ENCODE results near the gene PDZD2. TPM values are rescaled to one million over a fixed set of nuclear protein-coding genes. Genes with fewer than 3 reads are reported as not detected.
"Not testable (repeated sequence)": the region's sequence is repeated elsewhere in the genome, so short reads cannot be mapped to it uniquely, and the experiment has no call there.

PDZD2 gene
- polyA plus RNA-seq, 3 donors from 2014 or later: 0.37 TPM; not detected in 2

DNA sequence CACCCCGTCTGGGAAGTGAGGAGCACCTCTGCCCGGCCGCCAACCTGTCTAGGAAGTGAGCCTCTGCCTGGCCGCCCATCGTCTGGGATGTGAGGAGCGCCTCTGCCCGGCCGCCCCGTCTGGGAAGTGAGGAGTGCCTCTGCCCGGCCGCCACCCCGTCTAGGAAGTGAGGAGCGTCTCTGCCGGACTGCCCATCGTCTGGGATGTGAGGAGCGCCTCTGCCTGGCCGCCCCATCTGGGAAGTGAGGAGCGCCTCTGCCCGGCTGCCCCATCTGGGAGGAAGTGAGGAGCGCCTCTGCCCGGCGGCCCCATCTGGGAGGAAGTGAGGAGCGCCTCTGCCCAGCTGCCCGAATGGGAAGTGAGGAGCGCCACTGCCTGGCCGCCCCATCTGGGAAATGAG is 400.7 kb downstream of the PDZD2 start:
- DNase-seq; H3K27ac Mint-ChIP-seq; H3K36me3 Mint-ChIP-seq; H3K9me3 Mint-ChIP-seq; H3K4me1 Mint-ChIP-seq; H3K27me3 Mint-ChIP-seq (ENCODE audit: low read depth in 3 of 3); H3K4me3 Mint-ChIP-seq: not testable (repeated sequence)

DNA sequence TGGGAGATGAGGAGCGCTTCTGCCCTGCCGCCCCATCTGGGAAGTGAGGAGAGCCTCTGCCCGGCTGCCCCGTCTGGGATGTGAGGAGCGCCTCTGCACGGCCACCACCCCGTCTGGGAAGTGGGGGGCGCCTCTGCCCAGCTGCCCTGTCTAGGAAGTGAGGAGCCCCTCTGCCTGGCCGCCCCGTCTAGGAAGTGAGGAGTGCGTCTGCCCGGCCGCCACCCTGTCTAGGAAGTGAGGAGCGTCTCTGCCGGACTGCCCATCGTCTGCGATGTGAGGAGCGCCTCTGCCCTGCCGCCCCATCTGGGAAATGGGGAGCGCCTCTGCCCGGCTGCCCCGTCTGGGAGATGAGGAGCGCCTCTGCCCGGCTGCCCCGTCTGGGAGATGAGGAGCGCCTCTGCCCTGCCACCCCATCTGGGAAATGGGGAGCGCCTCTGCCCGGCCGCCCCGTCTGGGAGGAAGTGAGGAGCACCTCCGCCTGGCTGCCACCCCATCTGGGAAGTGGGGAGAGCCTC is 401.3 kb downstream of the PDZD2 start:
- H3K27ac Mint-ChIP-seq; H3K36me3 Mint-ChIP-seq; H3K9me3 Mint-ChIP-seq; H3K27me3 Mint-ChIP-seq (ENCODE audit: low read depth in 3 of 3); H3K4me1 Mint-ChIP-seq; DNase-seq; H3K4me3 Mint-ChIP-seq: not testable (repeated sequence)

DNA sequence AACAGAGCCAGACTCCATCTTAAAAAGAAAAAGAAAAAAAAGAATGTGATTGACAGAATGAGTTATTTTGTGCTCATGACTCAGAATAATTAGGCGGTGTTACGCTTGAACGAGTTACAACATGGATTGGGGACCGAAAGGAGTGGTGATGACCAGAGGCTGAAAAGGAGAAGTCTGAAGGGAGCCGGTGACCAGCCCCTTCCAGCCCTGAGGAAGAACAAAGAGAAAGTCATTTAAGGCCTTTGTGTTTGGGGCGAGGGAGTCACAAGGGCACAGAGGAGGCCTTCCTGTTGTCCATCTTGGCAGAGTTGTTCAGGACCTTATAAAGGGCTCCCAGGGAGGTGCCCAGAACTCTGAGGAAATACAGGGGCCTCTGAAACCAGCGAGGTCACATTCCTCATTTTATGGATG is 403.6 kb downstream of the PDZD2 start:
- Mint-ChIP-seq H3K4me1 (no peaks in the 10 kb centered on the region), H3K27me3 (ENCODE audit: low read depth in 3 of 3) (no peaks in the 10 kb centered on the region), H3K9me3 (no peaks in the 10 kb centered on the region), H3K27ac (no peak overlapping the region), H3K36me3 (no peaks in the 10 kb centered on the region), H3K4me3 (no peak overlapping the region)
- no peak for DNase-seq

DNA sequence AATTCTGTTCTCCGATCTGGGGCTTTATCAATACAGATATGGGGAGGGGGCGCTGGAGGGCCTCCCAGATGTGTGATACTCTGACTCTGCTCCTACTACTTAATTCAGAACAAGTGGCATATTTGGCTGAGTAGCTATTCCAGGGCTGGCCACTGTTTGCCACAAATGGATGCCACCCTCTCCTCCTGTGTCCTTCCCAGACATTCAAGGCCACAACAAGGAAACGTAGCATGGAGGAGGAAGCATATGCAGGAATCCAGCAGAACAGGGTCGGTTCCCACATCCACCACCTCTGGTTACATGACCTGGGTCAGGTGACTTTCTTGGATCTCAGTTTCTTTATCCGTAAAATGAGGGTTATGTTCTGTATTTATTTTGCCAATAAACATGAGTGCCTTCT is 404.2 kb downstream of the PDZD2 start:
- DNase-seq: no peak
- H3K4me1 Mint-ChIP-seq: no peaks in the 10 kb centered on the region
- no peak overlapping the region for H3K27ac Mint-ChIP-seq
- H3K36me3 Mint-ChIP-seq: no peaks in the 10 kb centered on the region
- H3K27me3 Mint-ChIP-seq (ENCODE audit: low read depth in 3 of 3): no peaks in the 10 kb centered on the region
- H3K4me3 Mint-ChIP-seq: no peak overlapping the region
- no peaks in the 10 kb centered on the region for H3K9me3 Mint-ChIP-seq

DNA sequence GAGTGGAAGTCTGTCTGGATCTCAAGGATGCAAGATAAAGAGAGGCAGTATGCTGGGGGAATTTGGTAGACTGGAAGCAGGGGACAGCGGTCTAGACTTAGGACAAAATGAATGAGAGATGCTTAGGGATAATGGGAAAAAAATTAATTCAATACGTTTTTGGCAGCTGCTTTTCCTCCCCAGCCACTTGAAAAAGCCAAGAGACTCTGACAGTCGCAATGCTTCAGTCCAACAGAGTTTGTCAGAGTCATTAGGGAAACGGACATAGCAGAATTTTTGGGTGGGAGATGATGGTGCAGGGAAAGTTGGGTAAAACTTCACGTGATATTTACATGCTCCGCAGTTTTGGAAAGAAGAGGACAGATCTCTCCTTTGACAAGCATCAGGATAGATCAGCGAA is 405.5 kb downstream of the PDZD2 start:
- H3K4me3 Mint-ChIP-seq: no peak overlapping the region
- H3K27me3 Mint-ChIP-seq (ENCODE audit: low read depth in 3 of 3): no peaks in the 10 kb centered on the region
- no peak overlapping the region for H3K27ac Mint-ChIP-seq
- H3K9me3 Mint-ChIP-seq: no peaks in the 10 kb centered on the region
- H3K4me1 Mint-ChIP-seq: no peaks in the 10 kb centered on the region
- H3K36me3 Mint-ChIP-seq: no peaks in the 10 kb centered on the region
- no peak for DNase-seq

DNA sequence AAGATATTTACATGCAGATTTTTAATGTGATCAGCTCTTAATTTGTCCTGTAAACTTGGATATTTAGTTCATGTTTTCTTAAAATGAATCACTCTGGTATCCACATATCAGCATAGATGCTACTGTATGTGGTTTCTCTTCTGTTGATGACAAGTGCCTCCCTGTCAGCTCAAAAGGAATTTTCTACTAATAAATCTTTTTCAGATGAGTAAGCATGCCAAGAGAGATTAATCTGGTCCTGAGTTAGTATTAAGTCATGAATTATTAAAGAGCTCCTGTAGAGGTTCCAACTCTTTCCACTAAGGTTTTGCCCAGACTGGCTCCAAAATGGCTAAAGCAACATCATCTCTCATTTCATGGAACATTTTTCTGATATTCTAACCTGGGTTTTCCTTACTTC is 406.0 kb downstream of the PDZD2 start:
- Mint-ChIP-seq H3K27ac (no peak overlapping the region), H3K4me3 (no peak overlapping the region), H3K27me3 (ENCODE audit: low read depth in 3 of 3) (no peaks in the 10 kb centered on the region), H3K36me3 (no peaks in the 10 kb centered on the region), H3K9me3 (no peaks in the 10 kb centered on the region), H3K4me1 (no peaks in the 10 kb centered on the region)
- DNase-seq: no peak

DNA sequence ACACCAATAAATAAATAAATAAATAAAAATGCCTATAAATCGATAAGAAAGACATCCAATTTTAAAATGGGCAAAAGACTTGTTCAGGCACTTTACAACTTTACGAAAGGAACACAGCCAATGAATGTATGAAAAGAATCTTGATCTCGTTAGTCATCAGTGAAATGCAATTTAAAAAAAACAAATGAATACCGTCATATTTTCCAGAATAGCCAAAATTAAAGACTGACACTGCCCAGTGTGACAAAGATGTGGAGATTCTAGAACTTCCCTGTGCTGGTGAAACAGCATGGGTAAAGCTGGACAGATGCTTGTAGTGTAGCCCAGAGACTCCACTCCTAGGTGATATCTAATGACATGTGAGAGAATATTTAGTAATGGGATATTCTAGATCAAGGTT is 408.1 kb downstream of the PDZD2 start:
- no peak for DNase-seq
- H3K27me3 Mint-ChIP-seq (ENCODE audit: low read depth in 3 of 3): peaks cover 0 to 4% (median 0%) of the 10 kb centered on the region in 3 donors
- H3K4me1 Mint-ChIP-seq: no peaks in the 10 kb centered on the region
- H3K4me3 Mint-ChIP-seq: no peak overlapping the region
- no peaks in the 10 kb centered on the region for H3K9me3 Mint-ChIP-seq
- no peaks in the 10 kb centered on the region for H3K36me3 Mint-ChIP-seq
- H3K27ac Mint-ChIP-seq: no peak overlapping the region

DNA sequence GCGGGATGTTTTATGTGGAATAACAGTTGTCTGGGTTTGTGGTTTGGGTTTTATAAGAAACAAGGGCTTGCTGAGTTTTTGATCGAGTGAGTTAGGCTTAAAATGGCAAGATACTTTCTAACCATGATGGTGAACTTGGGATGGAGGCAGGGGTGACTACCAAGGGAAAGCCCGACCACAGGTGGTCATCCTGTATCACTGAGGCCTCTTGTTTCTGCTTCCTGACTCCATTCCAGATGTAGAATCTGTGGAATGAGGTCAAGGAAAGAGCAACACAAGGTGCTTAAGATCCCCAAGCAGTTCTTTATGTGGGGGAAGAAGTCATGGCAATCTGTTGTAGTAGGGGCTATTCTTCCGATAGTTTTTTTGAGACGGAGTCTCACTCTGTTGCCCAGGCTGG is 412.9 kb downstream of the PDZD2 start:
- no peaks in the 10 kb centered on the region for H3K36me3 Mint-ChIP-seq
- no peak for DNase-seq
- H3K4me1 Mint-ChIP-seq: no peaks in the 10 kb centered on the region
- H3K4me3 Mint-ChIP-seq: no peak overlapping the region
- H3K27me3 Mint-ChIP-seq (ENCODE audit: low read depth in 3 of 3): peaks cover 0 to 4% (median 0%) of the 10 kb centered on the region in 3 donors
- no peak overlapping the region for H3K27ac Mint-ChIP-seq
- no peaks in the 10 kb centered on the region for H3K9me3 Mint-ChIP-seq

DNA sequence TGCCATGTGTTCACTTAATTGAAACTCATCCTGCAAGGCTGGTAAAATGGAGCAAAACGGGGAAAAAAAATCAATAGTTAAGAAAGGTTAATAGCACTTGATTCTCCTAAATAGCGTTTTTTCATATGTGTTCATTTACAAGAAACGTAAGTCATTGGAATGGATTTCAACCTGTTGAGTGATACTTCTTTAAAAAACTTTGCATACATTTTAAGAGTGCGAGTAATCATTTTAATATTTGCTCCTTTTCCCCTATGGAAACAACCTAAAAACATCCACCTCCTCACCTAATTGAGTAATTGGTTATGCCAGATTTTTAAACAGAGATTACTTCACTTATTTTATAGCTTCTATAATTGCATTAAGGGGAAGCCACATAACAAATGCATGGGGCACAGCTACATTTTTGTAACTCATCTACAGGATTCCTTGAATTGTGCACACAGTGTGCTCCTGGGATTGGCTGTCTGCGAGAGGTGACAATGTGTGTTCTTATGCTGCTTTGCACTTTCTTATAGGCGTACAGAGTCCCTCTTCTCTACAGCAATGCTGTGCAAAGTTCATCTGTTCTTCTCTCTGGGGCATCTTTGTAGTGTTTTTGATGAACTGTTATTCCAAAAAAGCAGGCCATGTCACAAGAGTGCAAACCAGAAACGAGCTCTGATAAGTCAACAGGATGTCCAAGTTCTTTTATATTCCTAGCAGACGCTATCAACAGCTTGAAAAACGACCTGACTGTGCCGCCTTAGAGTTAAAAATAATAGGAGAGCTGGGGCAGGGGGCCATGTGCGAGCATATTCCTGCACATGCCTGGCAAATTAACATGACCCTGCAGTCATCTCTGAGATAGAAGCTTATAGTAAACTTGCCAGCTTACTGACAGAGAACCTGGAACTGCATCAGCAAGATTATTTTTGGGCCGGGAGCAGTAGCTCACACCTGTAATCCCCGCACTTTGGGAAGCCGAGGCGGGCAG is 417.2 kb downstream of the PDZD2 start:
- H3K4me1 Mint-ChIP-seq: no peaks in the 10 kb centered on the region
- H3K4me3 Mint-ChIP-seq: no peak overlapping the region
- H3K27me3 Mint-ChIP-seq (ENCODE audit: low read depth in 3 of 3): peaks cover 0 to 4% (median 1%) of the 10 kb centered on the region in 3 donors
- H3K36me3 Mint-ChIP-seq: no peaks in the 10 kb centered on the region
- no peak for DNase-seq
- no peak overlapping the region for H3K27ac Mint-ChIP-seq
- H3K9me3 Mint-ChIP-seq: no peaks in the 10 kb centered on the region

DNA sequence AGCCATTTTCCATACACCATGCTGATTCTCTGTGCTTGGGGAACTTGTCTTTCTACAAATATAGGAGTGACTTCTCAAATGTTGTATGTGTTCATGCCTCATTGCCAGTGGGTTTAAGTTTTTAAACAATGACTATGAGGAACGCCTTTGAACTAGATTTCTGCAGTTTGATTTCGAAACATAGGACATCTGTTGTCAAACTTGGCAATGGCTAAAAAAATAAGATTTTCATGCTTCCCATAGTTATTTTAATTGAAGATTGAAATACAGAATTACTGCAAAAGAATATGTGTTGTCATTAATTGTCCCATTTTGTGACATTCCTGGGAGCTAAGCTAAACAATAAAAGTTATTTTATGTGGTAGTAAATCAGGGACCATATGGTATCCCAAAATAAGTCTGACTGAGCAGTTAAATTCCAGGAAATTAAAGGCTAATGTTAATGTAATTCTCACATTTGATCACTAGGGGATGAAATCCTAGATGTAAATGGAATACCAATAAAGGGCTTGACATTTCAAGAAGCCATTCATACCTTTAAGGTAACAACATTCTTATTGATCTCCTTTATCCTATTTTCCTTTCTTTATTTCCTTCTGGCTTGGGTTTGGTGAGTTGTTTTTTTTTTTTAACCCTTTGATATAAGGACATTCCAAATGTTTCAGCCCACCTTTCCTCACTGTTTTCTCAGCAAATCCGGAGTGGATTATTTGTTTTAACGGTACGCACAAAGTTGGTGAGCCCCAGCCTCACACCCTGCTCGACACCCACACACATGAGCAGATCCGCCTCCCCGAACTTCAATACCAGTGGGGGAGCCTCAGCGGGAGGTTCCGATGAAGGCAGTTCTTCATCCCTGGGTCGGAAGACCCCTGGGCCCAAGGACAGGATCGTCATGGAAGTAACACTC is 418.5 kb downstream of the PDZD2 start:
- Mint-ChIP-seq H3K4me3 (no peak overlapping the region), H3K36me3 (no peaks in the 10 kb centered on the region), H3K4me1 (no peaks in the 10 kb centered on the region), H3K27ac (no peak overlapping the region), H3K9me3 (no peaks in the 10 kb centered on the region), H3K27me3 (ENCODE audit: low read depth in 3 of 3) (peaks cover 0 to 2% (median 0%) of the 10 kb centered on the region in 3 donors)
- no peak for DNase-seq

DNA sequence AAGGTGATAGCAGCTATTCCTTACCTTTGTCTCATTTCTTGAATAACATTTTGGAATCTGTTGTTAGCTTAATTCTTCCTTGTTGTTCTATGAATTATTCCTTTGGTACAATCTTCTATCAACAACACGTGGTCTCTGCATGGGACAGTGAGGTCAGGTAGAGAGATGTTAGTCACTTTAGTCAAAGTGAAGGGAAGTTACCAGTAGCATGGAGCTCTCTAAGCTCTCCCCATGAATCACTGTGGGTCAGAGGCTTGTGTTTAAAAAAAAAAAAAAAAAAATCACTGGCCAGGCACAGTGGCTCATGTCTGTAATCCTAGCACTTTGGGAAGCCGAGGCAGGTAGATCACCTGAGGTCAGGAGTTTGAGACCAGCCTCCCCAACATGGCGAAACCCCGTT is 419.2 kb downstream of the PDZD2 start:
- H3K27ac Mint-ChIP-seq: no peak overlapping the region
- no peak for DNase-seq
- peaks cover 0 to 2% (median 0%) of the 10 kb centered on the region in 3 donors for H3K27me3 Mint-ChIP-seq (ENCODE audit: low read depth in 3 of 3)

DNA sequence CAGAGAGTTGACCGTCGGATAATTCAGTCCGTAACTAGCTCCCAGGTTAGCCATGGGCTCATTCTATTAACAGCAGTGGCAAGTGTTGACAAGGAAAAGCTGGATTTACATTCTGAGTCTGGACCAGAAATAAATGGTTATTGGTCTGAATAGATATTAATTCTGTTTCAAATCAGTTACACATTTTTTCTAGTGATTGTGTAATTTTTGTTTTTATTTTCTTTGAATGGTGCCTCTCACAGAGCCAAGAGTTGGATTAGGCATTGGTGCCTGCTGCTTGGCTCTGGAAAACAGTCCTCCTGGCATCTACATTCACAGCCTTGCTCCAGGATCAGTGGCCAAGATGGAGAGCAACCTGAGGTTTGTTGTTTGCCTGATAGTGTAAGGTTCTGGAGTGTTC is 420.1 kb downstream of the PDZD2 start:
- Mint-ChIP-seq H3K9me3 (no peaks in the 10 kb centered on the region), H3K4me1 (no peaks in the 10 kb centered on the region)

More for the DNA sequence above, 419.2 kb downstream of the PDZD2 start:
- no peaks in the 10 kb centered on the region for H3K9me3 Mint-ChIP-seq
- H3K36me3 Mint-ChIP-seq: no peaks in the 10 kb centered on the region
- H3K4me3 Mint-ChIP-seq: no peak overlapping the region
- H3K4me1 Mint-ChIP-seq: no peaks in the 10 kb centered on the region

DNA sequence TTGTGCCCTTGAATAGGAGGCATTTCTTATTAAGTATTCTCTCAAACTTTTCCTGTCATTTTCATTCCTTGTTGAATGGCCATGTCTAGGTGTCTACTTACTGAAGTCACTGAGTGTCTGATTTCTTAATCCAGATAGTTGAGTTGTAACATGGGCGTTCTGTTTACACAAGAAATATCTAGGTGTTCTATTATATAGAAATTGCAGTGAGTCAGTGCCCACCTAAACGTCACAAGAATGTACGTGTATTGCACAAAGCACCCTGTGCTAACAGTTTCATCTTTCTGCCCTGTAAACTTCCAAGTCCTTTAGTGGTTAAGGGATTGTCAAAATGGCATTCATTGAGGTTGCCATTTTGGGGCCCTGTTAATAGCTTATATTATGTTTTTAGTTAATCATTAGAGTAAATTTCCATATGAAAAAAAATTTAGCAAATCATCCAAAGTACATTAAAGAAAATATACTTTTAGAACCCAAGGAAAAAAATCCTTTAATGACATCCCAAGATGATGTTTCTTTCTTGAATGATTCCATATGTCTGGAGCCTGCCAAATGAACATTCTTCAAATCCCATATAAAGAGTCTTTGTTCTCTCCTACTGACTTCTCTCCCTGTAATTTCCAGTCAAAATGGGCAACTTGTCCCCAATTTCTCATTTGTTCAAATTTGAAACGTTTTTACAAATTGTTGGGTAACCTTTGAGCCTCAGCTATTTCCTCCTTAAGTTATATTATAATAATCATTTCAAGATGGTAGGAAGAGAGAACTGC is 421.0 kb downstream of the PDZD2 start:
- H3K36me3 Mint-ChIP-seq: no peaks in the 10 kb centered on the region
- DNase-seq: no peak
- no peaks in the 10 kb centered on the region for H3K9me3 Mint-ChIP-seq
- H3K4me3 Mint-ChIP-seq: no peak overlapping the region
- peaks cover 0 to 2% (median 0%) of the 10 kb centered on the region in 3 donors for H3K27me3 Mint-ChIP-seq (ENCODE audit: low read depth in 3 of 3)
- no peak overlapping the region for H3K27ac Mint-ChIP-seq
- H3K4me1 Mint-ChIP-seq: no peaks in the 10 kb centered on the region

More for the DNA sequence above, 420.1 kb downstream of the PDZD2 start:
- Mint-ChIP-seq H3K27me3 (ENCODE audit: low read depth in 3 of 3) (peaks cover 0 to 2% (median 0%) of the 10 kb centered on the region in 3 donors), H3K27ac (no peak overlapping the region), H3K4me3 (no peak overlapping the region), H3K36me3 (no peaks in the 10 kb centered on the region)
- DNase-seq: no peak
